C4-2B (cell line): ENCODE data around the gene TMEM204.

ENCODE experiments used
- CTCF ChIP-seq: fragments of 450-650 bp; conservative IDR thresholded peaks from 2 replicates; pipeline ENCODE4 v1.5.1; 2017; ENCODE audit warnings: mild to moderate bottlenecking
- ZFX ChIP-seq: fragments of 450-650 bp; IDR thresholded peaks from 2 replicates; pipeline ENCODE4 v1.6.1; 2017

- TF ChIP-seq CTCF (no peak), ZFX (no peak)
Measured at GRCh38 chr16:1601031-1601430, 67.6 kb downstream of the TMEM204 start.
